Cerebellar nuclear complex (tissue), 1 donor: ENCODE measurements around the gene TCP1.
"Not testable (repeated sequence)": the region's sequence is repeated elsewhere in the genome, so short reads cannot be mapped to it uniquely, and the experiment has no call there.

ENCODE experiments used
- DNase-seq, 2 experiments: peaks; one replicate each; lab custom pipeline; 2025; lab: John Stamatoyannopoulos, UW

TCP1 gene

GRCh38 chr6:159772196-159772595 is 17.2 kb downstream of the TCP1 start:
- no peak for DNase-seq

- no peak for DNase-seq
Observed at GRCh38 chr6:159769470-159769869, 19.9 kb downstream of the TCP1 start.

- DNase-seq: no peak
Observed at GRCh38 chr6:159766906-159767305, 22.5 kb downstream of the TCP1 start.

GRCh38 chr6:159762681-159763293 is 26.6 kb downstream of the TCP1 start:
- DNase-seq: no peak

- peak; percentile 92 to 94 for DNase-seq
Observed at GRCh38 chr6:159761873-159762680, 27.3 kb downstream of the TCP1 start, which contains the start of gene ACAT2. ACAT2 (plus strand) TSS chr6:159762045; CDS start chr6:159762088, 43 bp downstream.

- no peak for DNase-seq
Observed at GRCh38 chr6:159761129-159761872, 28.1 kb downstream of the TCP1 start.

- no peak for DNase-seq
Observed at GRCh38 chr6:159760602-159761057, 28.8 kb downstream of the TCP1 start.

GRCh38 chr6:159759645-159760044 is 29.8 kb downstream of the TCP1 start:
- no peak for DNase-seq

GRCh38 chr6:159758031-159759001 is 31.1 kb downstream of the TCP1 start:
- DNase-seq: no peak

GRCh38 chr6:159756508-159756907 is 32.9 kb downstream of the TCP1 start:
- DNase-seq: no peak

- DNase-seq: no peak
Observed at GRCh38 chr6:159754959-159755914, 34.2 kb downstream of the TCP1 start.

GRCh38 chr6:159754401-159754800 is 35.0 kb downstream of the TCP1 start:
- DNase-seq: no peak

- no peak for DNase-seq
Observed at GRCh38 chr6:159753081-159753872, 36.1 kb downstream of the TCP1 start.

- no peak for DNase-seq
Observed at GRCh38 chr6:159751448-159751847, 38.0 kb downstream of the TCP1 start.

- DNase-seq: not testable (repeated sequence)
Observed at GRCh38 chr6:159748127-159748526, 41.3 kb downstream of the TCP1 start.

- no peak for DNase-seq
Observed at GRCh38 chr6:159746759-159747158, 42.6 kb downstream of the TCP1 start.

GRCh38 chr6:159745081-159745480 is 44.3 kb downstream of the TCP1 start:
- no peak for DNase-seq

- no peak for DNase-seq
Observed at GRCh38 chr6:159742165-159742564, 47.2 kb downstream of the TCP1 start.

GRCh38 chr6:159739341-159739740 is 50.1 kb downstream of the TCP1 start:
- DNase-seq: no peak
